Mesendoderm (in vitro differentiated cells): ENCODE measurements around the gene P2RX1.

ENCODE experiments used
- DNase-seq: peaks from one replicate; pipeline ENCODE4 v3.0.0; 2013
- H2AK5ac ChIP-seq: 2 replicates; pipeline ENCODE4 v1.6.1; 2013; ENCODE audit warnings: low read length, inconsistent platforms
- H2BK120ac ChIP-seq: 2 replicates; pipeline ENCODE4 v1.6.1; 2013; ENCODE audit warnings: low read depth, mild to moderate bottlenecking, low read length, moderate library complexity, mixed read lengths
- H2BK15ac ChIP-seq: replicated peaks from 2 replicates; pipeline ENCODE4 v1.6.1; 2013; ENCODE audit warnings: low read depth, mild to moderate bottlenecking, moderate library complexity
- H2BK5ac ChIP-seq: 2 replicates; pipeline ENCODE4 v1.6.1; 2013; ENCODE audit warnings: low read length, inconsistent platforms
- H3K18ac ChIP-seq: 2 replicates; pipeline ENCODE4 v1.6.1; 2013; ENCODE audit warnings: mild to moderate bottlenecking, low read length, mixed read lengths
- H3K23ac ChIP-seq: one replicate; pipeline ENCODE4 v1.6.1; 2013; ENCODE audit warnings: low read length
- H3K27ac ChIP-seq: 2 replicates; pipeline ENCODE4 v1.5.1; 2013; ENCODE audit warnings: low read depth, mild to moderate bottlenecking, inconsistent platforms, low read length, moderate library complexity
- H3K27me3 ChIP-seq: 2 replicates; pipeline ENCODE4 v1.6.1; 2013; ENCODE audit warnings: low read length, control low read depth, mild to moderate bottlenecking, inconsistent platforms; ENCODE audit not compliant: insufficient read depth, poor library complexity
- H3K36me3 ChIP-seq: 2 replicates; pipeline ENCODE4 v1.6.1; 2013; ENCODE audit warnings: low read length, inconsistent platforms; ENCODE audit not compliant: control insufficient read depth, insufficient read depth
- H3K4ac ChIP-seq: one replicate; pipeline ENCODE4 v1.6.1; 2013; ENCODE audit warnings: low read depth, mild to moderate bottlenecking, low read length, moderate library complexity
- H3K4me1 ChIP-seq: 2 replicates; pipeline ENCODE4 v1.6.1; 2013; ENCODE audit warnings: low read depth, low read length, inconsistent platforms; ENCODE audit not compliant: control insufficient read depth
- H3K4me2 ChIP-seq: 2 replicates; pipeline ENCODE4 v1.6.1; 2013; ENCODE audit warnings: low read length
- H3K4me3 ChIP-seq: 2 replicates; pipeline ENCODE4 v1.5.1; 2013; ENCODE audit warnings: mild to moderate bottlenecking, low read length
- H3K56ac ChIP-seq: one replicate; pipeline ENCODE4 v1.6.1; 2013; ENCODE audit warnings: low read length
- H3K79me1 ChIP-seq: 2 replicates; pipeline ENCODE4 v1.6.1; 2013; ENCODE audit warnings: low read length, inconsistent platforms
- H3K79me2 ChIP-seq: 2 replicates; pipeline ENCODE4 v1.6.1; 2013; ENCODE audit warnings: mild to moderate bottlenecking, low read length; ENCODE audit not compliant: control insufficient read depth, insufficient read depth
- H3K9ac ChIP-seq: 2 replicates; pipeline ENCODE4 v1.6.1; 2013; ENCODE audit warnings: low read length, inconsistent platforms
- H4K5ac ChIP-seq: one replicate; pipeline ENCODE4 v1.6.1; 2013; ENCODE audit warnings: low read length
- H4K8ac ChIP-seq: one replicate; pipeline ENCODE4 v1.6.1; 2013; ENCODE audit warnings: low read depth, mild to moderate bottlenecking, control low read depth, low read length, moderate library complexity
- WGBS: extraction: QIAGEN DNeasy Blood & Tissue Kit; methylation state at CpG from one replicate; pipeline ENCODE4 v1.1.7; 2013; ENCODE audit warnings: low lambda C conversion rate, missing lambda C conversion rate; ENCODE audit not compliant: insufficient coverage; ENCODE audit errors: extremely low coverage; 5-methylcytosine and 5-hydroxymethylcytosine counted together

P2RX1 gene

DNA sequence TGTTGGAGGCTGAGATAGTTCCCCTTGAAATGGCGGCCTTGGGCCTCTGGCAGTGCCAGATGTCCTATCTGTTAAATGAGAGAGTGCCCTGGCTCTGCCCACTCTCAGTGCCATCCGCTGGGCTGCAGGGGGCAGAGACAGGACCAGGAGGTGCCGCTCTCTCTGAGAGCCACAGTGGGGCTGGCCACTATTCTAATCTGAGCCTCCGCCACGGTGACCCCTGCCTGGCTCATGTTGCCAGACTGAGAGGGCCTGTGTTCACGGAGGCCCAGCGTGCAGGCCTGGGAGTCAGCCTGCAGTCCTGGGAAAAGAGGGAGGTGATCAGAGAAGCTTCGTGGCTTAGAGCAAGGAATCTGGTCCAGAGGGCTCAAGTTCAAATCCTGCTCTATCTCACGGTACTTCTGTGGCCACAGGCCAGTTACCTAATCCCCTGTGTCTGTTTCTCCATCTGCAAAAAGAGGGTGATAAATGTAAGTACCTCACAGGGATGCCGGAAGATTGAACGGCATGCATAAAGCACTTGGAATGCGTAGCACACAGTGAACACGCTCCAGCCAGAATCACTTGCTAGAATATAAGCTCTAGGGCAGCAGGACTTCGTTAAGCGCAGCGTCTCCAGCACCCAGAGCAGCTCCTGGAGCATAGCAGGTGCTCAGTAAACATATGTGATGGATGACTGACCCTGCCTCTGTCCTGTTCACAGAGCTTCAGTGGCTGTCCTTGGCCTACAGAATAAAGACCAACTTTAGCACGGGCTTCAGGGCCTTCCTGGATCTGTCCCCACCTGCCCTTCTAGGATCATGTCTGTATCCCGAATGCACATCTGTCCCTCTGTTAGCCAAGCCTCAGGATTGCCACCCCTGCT is 41.7 kb upstream of the P2RX1 start:
- no peak overlapping the region for H4K8ac ChIP-seq
- H2BK5ac ChIP-seq: no peak overlapping the region
- no peak overlapping the region for H3K23ac ChIP-seq
- H3K27ac ChIP-seq: no peak overlapping the region
- DNase-seq: no peak
- H2BK15ac ChIP-seq: no peak overlapping the region
- WGBS: no CpG with 5 or more reads among the region's 18 CpGs
- H3K36me3 ChIP-seq: no peaks in the 10 kb centered on the region
- H3K9ac ChIP-seq: no peak overlapping the region
- H3K27me3 ChIP-seq: no peaks in the 10 kb centered on the region
- H3K56ac ChIP-seq: no peak overlapping the region
- H3K4me3 ChIP-seq: no peak overlapping the region
- H3K79me2 ChIP-seq: no peaks in the 10 kb centered on the region
- no peak overlapping the region for H4K5ac ChIP-seq
- H2AK5ac ChIP-seq: no peak overlapping the region
- no peak overlapping the region for H2BK120ac ChIP-seq
- no peak overlapping the region for H3K18ac ChIP-seq
- no peaks in the 10 kb centered on the region for H3K4me1 ChIP-seq
- no peaks in the 10 kb centered on the region for H3K79me1 ChIP-seq
- H3K4me2 ChIP-seq: no peak overlapping the region
- no peak overlapping the region for H3K4ac ChIP-seq

DNA sequence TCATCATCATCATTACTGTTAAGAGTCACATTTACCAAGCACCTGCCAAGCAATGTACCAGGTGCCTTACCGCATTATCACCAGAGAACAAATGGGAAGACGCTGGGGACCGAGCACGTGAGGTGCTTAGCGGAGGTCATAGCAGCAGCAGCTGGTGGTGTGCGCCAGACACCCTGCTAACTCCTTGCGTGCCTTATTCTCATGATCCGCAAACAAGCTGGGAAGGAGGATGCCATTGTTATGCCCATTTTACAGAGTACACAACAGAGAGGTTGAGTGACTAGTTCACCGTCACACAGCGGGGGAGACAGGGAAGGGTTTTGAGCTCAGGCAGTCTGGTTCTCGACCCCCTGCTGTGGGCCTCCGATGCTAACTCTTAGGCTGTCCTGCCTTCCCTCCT is 40.7 kb upstream of the P2RX1 start:
- Histone ChIP-seq H3K4ac (no peak overlapping the region), H3K27ac (no peak overlapping the region), H3K4me2 (no peak overlapping the region), H3K18ac (no peak overlapping the region), H2BK5ac (no peak overlapping the region), H3K27me3 (no peaks in the 10 kb centered on the region), H3K4me1 (no peaks in the 10 kb centered on the region), H3K56ac (no peak overlapping the region), H4K8ac (no peak overlapping the region), H2BK15ac (no peak overlapping the region), H2AK5ac (no peak overlapping the region), H3K9ac (no peak overlapping the region), H3K79me1 (no peaks in the 10 kb centered on the region), H3K36me3 (no peaks in the 10 kb centered on the region), H4K5ac (no peak overlapping the region), H2BK120ac (no peak overlapping the region), H3K23ac (no peak overlapping the region), H3K4me3 (no peak overlapping the region), H3K79me2 (no peaks in the 10 kb centered on the region)
- no CpG with 5 or more reads among the region's 12 CpGs for WGBS
- DNase-seq: no peak

DNA sequence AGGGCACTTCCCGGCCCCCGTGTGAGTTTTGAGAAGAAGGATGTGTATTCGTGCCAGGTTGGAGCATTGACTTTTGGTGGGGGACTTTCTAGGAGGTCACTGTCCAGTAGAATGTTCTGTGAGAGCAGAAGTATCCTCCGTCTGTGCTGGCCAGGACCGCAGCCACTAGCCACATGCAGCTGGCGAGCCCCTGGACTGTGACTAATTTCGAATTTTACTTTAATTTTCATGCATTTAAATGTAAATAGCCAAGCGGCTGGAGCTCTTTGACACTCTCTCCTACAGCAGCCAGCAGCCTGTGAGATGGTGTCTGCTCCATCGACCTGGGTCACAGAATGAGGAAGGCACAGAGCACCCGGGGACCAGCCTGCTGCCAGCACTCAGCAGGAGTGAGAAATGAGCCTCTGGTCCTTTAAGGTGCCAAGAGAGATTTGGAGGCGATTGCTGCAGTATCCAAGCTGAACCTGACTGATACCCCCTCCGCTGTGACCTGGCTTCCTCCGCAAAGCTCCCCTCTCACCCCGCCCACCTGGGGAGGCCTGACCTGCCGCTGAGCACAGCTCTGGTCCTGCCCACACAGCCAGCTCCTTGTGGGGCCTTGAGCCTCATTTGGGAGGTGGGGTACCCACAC is 40.2 kb upstream of the P2RX1 start:
- no peak for DNase-seq
- Histone ChIP-seq H2BK5ac (no peak overlapping the region), H3K4me2 (no peak overlapping the region), H2BK120ac (no peak overlapping the region), H3K23ac (no peak overlapping the region), H4K8ac (no peak overlapping the region), H3K4ac (no peak overlapping the region), H3K9ac (no peak overlapping the region), H3K79me2 (no peaks in the 10 kb centered on the region), H3K18ac (no peak overlapping the region), H2BK15ac (no peak overlapping the region), H3K79me1 (no peaks in the 10 kb centered on the region), H2AK5ac (no peak overlapping the region), H3K27me3 (no peaks in the 10 kb centered on the region), H3K4me1 (no peaks in the 10 kb centered on the region), H3K36me3 (no peaks in the 10 kb centered on the region), H3K4me3 (no peak overlapping the region), H4K5ac (no peak overlapping the region), H3K56ac (no peak overlapping the region), H3K27ac (no peak overlapping the region)
- WGBS: no CpG with 5 or more reads among the region's 15 CpGs

DNA sequence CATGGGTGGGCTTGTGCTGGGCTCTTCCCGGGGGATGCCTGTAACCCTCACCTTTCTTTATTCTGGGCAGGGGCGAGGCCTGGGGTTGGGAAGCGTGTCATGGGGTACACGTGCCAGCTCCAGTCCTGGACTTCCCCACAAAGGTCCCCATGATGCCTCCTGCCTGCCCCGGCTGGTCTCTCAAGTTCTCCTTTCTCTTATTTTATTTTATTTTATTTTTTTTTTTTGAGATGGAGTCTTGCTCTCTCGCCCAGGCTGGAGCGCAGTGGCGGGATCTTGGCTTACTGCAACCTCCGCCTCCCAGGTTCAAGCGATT is 39.4 kb upstream of the P2RX1 start:
- H2BK120ac ChIP-seq: no peak overlapping the region
- no peaks in the 10 kb centered on the region for H3K79me2 ChIP-seq
- H4K5ac ChIP-seq: no peak overlapping the region
- H3K18ac ChIP-seq: no peak overlapping the region
- no peak overlapping the region for H3K9ac ChIP-seq
- no peak overlapping the region for H3K23ac ChIP-seq
- H3K27me3 ChIP-seq: no peaks in the 10 kb centered on the region
- no peak overlapping the region for H2BK5ac ChIP-seq
- no peak overlapping the region for H2BK15ac ChIP-seq
- no peak overlapping the region for H3K4ac ChIP-seq
- no peak overlapping the region for H3K56ac ChIP-seq
- no peak overlapping the region for H2AK5ac ChIP-seq
- no peaks in the 10 kb centered on the region for H3K36me3 ChIP-seq
- H4K8ac ChIP-seq: no peak overlapping the region
- H3K4me1 ChIP-seq: no peaks in the 10 kb centered on the region
- WGBS: no CpG with 5 or more reads among the region's 10 CpGs
- H3K4me3 ChIP-seq: no peak overlapping the region
- DNase-seq: no peak
- H3K4me2 ChIP-seq: no peak overlapping the region
- H3K27ac ChIP-seq: no peak overlapping the region
- no peaks in the 10 kb centered on the region for H3K79me1 ChIP-seq

DNA sequence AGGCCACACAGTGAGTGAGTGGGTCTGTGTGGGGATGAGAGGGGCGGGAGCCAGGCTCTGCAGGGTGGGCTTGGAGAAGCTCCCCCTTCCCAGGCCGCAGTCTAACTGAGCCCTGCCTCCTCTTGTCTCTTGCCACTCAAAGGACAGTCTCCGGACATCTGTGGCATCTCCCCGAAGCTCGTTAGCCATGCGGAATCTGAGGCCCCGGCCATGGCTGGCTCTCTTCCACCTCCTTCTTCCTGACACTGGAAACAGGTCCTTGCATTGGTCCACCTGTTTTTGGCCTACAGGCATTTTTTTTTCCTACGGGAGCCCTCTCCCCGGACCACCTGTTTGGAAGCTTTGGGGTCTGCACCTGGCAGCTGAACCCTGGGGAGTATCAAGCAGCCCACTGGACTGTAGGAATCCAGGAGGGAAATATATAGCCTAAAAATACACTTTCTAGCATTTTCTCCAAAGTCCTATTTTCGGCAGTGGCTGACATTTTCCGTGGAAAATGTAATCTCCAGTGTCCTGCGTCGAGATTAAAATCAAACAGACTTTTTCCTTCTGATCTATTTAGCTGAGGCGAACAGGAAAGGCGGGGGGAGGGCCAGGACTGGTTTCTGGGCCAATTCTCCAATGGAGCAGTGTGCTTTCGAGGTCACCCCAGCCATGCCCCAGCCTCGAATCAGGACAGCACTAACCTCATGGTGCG is 38.9 kb upstream of the P2RX1 start:
- Histone ChIP-seq H3K4me3 (no peak overlapping the region), H3K79me2 (no peaks in the 10 kb centered on the region), H3K4ac (no peak overlapping the region), H2BK5ac (no peak overlapping the region), H2BK15ac (no peak overlapping the region), H3K23ac (no peak overlapping the region), H3K9ac (no peak overlapping the region), H3K27ac (no peak overlapping the region), H4K5ac (no peak overlapping the region), H2AK5ac (no peak overlapping the region), H3K18ac (no peak overlapping the region), H3K56ac (no peak overlapping the region), H4K8ac (no peak overlapping the region), H3K79me1 (no peaks in the 10 kb centered on the region), H2BK120ac (no peak overlapping the region), H3K27me3 (no peaks in the 10 kb centered on the region), H3K36me3 (no peaks in the 10 kb centered on the region), H3K4me1 (no peaks in the 10 kb centered on the region), H3K4me2 (no peak overlapping the region)
- no peak for DNase-seq
- no CpG with 5 or more reads among the region's 18 CpGs for WGBS
